ENCODE data around the gene NGRN.

DNA sequence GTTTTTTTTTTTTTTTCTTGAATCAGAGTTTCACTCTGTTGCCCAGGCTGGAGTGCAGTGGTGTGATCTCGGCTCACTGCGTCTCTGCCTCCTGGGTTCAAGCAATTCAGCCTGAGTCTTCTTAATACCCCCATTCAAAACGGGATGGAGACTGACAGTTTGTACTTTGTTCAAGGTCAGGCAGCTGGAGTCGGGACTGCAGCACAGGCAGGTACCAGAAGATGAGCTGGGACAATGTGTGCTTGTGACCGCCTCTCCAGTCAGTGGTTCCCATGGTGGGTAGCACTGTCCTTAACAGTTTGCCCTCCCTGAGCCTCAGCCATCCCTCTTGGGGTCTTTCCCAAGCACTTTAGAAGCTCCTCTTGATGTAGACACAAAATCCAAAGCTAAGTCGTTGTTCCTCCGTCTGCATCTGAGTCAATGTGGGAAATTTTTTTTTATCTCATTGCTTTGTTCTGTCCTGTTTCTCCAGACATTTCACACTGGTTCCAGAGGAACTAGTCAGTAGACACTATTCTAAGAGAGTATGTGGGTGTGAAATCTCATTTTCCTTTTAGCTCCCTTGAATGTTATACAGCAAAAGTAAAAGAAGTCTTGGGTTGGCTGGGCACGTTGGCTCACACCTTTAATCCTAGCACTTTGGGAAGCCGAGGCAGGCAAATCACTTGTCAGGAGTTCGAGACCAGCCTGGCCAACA, 21.4 kb upstream of the NGRN start:
- TF ChIP-seq, protein P1, sequence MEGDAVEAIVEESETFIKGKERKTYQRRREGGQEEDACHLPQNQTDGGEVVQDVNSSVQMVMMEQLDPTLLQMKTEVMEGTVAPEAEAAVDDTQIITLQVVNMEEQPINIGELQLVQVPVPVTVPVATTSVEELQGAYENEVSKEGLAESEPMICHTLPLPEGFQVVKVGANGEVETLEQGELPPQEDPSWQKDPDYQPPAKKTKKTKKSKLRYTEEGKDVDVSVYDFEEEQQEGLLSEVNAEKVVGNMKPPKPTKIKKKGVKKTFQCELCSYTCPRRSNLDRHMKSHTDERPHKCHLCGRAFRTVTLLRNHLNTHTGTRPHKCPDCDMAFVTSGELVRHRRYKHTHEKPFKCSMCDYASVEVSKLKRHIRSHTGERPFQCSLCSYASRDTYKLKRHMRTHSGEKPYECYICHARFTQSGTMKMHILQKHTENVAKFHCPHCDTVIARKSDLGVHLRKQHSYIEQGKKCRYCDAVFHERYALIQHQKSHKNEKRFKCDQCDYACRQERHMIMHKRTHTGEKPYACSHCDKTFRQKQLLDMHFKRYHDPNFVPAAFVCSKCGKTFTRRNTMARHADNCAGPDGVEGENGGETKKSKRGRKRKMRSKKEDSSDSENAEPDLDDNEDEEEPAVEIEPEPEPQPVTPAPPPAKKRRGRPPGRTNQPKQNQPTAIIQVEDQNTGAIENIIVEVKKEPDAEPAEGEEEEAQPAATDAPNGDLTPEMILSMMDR (IDR thresholded peaks at IDR 0.05) = no peak
- TF ChIP-seq ZFX (IDR thresholded peaks at IDR 0.05; ENCODE audit: borderline replicate concordance) = no peak
